Stimulated activated naive CD8-positive, alpha-beta T cell treated with anti-CD3 and anti-CD28 coated beads, Interleukin-15, Interleukin-2, amounts not matched to agents 100 U/mL and 50 U/mL, for 24 hours (primary cell): ENCODE measurements around the gene ZNF391.
"Not testable (repeated sequence)": the region's sequence is repeated elsewhere in the genome, so short reads cannot be mapped to it uniquely, and the experiment has no call there.

Experiments used
- ATAC-seq: fragments of 150-1000 bp; cut with Tn5 transposase; one replicate; pipeline ENCODE4 v1.10.0; 2021
- DNase-seq: peaks from one replicate; pipeline ENCODE4 v3.0.0; 2021

ZNF391 gene

GRCh38 chr6:27422651-27423332 lies 34.2 kb downstream of the ZNF391 start:
- DNase-seq, result no peak
- no peak for ATAC-seq

GRCh38 chr6:27424851-27425250 lies 36.3 kb downstream of the ZNF391 start:
- ATAC-seq, DNase-seq: not testable (repeated sequence)

DNA sequence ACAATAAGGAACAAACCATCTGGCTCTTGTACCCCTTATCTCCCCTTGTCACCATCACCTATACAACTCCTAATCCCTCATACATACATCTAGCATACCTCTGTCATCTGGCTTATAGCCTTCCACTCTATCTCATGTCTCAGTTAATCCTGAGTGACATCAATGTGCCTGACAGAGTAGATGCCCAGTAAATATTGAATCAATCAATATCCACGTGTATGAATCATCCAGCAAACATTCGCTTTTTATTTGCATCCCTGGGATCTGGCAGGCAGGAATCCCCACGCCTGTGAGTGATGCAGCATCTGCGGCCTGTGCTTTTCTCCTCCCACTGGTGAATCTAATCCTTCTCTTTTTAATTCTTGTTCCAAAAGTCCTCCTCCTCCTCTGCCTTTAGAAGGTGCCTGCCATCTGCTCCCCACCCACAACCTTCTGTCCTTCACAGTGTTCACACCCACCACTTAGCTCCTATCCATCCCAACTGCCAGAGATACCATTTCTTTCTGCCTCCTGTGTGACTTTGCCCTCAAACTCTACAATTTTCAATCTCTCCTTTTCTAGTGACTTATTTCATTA lies 37.6 kb downstream of the ZNF391 start:
- ATAC-seq (no peak), DNase-seq (no peak)

- DNase-seq (no peak), ATAC-seq (no peak)
These were observed 39.9 kb downstream of the ZNF391 start for GRCh38 chr6:27428502-27428901.

GRCh38 chr6:27428966-27429365 lies 40.4 kb downstream of the ZNF391 start:
- no peak for ATAC-seq
- DNase-seq, result no peak

DNA sequence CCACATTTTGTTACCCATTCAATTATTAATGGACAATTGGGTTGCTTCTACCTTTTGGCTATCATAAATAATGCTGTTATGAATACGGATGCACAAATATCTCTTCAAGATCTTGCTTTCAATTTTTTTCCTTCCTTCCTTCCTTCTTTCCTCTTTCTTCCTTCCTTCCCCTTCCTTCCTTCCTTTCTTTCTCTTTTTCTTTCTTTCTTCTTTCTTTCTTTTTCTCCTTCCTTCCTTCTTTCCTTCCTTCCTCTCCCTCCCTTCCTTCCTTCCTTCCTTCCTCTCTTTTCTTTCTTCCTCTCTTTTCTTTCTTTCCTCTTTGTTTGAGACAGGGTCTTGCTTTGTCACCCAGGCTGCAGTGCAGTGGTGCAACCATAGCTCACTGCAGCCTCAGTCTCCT lies 45.2 kb downstream of the ZNF391 start:
- ATAC-seq, result no peak
- no peak for DNase-seq

DNA sequence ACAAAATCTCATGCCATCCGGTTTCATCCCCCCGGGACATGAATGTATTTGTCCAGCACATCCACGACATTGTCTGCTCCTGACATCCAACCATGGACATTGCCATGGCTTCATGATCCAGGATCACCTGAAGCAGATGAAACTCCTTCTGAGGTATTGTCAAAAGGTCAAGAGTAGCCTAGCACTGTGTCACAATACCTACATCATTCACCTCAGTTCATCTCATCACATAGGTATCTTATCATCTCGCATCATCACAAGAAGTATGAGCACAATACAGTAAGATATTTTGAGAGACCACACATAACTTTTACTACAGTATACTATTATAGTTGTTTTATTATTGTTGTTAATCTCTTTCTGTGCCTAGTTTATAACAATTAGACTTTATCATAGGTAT lies 50.8 kb downstream of the ZNF391 start:
- no peak for DNase-seq
- no peak for ATAC-seq

- ATAC-seq (no peak), DNase-seq (no peak)
These were observed 52.4 kb downstream of the ZNF391 start for GRCh38 chr6:27441001-27441400.

DNA sequence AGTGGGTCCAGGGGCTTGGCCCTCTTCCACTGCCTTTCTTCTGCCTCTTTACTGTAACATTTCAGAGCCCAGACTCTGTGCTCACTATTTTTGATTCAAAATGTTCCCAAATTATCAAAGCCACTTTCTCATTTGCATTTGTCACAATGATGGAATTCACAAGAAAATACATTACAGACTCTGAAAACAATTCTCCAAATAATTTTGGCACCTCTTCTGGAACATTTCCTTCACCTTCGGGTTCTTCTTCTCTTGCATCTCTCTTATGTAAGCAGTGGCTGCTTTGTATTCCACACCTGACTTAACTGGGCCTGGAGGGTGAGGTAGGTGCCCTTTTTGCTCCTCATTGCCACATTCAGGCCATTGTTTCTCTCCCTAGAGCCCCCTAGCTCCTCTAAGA lies 54.4 kb downstream of the ZNF391 start:
- ATAC-seq (no peak), DNase-seq (no peak)

DNA sequence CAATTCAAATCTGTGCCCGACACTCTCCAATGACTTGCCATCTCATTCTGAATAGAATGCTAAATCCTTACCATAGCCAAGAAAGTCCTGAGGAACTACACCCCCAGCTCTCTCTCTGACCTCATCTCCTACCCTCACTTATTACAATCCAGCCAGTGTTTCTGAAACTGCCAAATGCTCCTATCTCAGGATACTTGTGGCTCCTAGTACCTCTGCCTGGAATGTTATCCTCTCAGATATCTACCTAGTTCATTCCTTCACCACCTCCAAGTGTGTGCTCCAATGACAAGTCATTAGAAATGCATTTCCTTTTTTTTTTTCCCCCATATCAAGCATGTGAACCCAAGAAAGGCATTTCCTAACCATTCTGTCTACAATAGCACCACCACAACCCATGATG lies 59.9 kb downstream of the ZNF391 start:
- no peak for ATAC-seq
- DNase-seq, result no peak

- no peak for DNase-seq
- ATAC-seq, result no peak
These were observed 63.3 kb downstream of the ZNF391 start for GRCh38 chr6:27451660-27452390.

GRCh38 chr6:27452496-27452897 lies 63.9 kb downstream of the ZNF391 start:
- no peak for DNase-seq
- no peak for ATAC-seq
